HepG2 (cell line): ENCODE measurements around the gene DPM1. TPM values are rescaled to one million over a fixed set of nuclear protein-coding genes. Genes with fewer than 3 reads are reported as not detected.

Experiments
- CBX2 ChIP-seq, 2 experiments: fragments of 200-600 bp in 1 of 2; sonication (generic); formaldehyde crosslinking in 1 of 2; IDR thresholded peaks; 2 replicates each; pipeline versions ENCODE4 v1.7.0 to v1.8.1; 2018 to 2022; ENCODE audit warnings: low read depth in 2 of 2, low read length in 1 of 2, mild to moderate bottlenecking in 1 of 2, missing genetic modification reagents in 1 of 2
- ETV6 ChIP-seq: sonication (generic); formaldehyde crosslinking; conservative IDR thresholded peaks from 2 replicates; pipeline ENCODE4 v1.4.0; 2020; ENCODE audit warnings: missing genetic modification reagents
- GABPB1 ChIP-seq: IDR thresholded peaks from 2 replicates; pipeline ENCODE4 v1.6.1; 2016; ENCODE audit warnings: mild to moderate bottlenecking, missing genetic modification reagents, moderate library complexity, missing compliant biosample characterization
- HIVEP1 ChIP-seq: sonication (generic); formaldehyde crosslinking; IDR thresholded peaks from 2 replicates; pipeline ENCODE4 v1.4.0; 2020; ENCODE audit warnings: mild to moderate bottlenecking, missing genetic modification reagents
- MTF1 ChIP-seq: sonication (generic); formaldehyde crosslinking; IDR thresholded peaks from 2 replicates; pipeline ENCODE4 v1.5.0; 2020; ENCODE audit warnings: missing genetic modification reagents
- PHF20 ChIP-seq: sonication (generic); formaldehyde crosslinking; IDR thresholded peaks from 2 replicates; pipeline ENCODE4 v1.5.0; 2020; ENCODE audit warnings: mild to moderate bottlenecking, missing genetic modification reagents
- POLR2G ChIP-seq: fragments of 200-400 bp; formaldehyde crosslinking; IDR thresholded peaks from 2 replicates; pipeline ENCODE4 v1.6.1; 2018; ENCODE audit warnings: mild to moderate bottlenecking, low read depth, low read length, moderate library complexity
- RAD51 ChIP-seq: fragments of 450-650 bp; IDR thresholded peaks from 2 replicates; pipeline ENCODE4 v1.6.1; 2016; ENCODE audit warnings: borderline replicate concordance
- SIN3B ChIP-seq: fragments of 150-350 bp; IDR thresholded peaks from 2 replicates; pipeline ENCODE4 v1.6.1; 2014; ENCODE audit warnings: low read length
- ZBTB8A ChIP-seq: sonication (generic); formaldehyde crosslinking; IDR thresholded peaks from 2 replicates; pipeline ENCODE4 v1.4.0; 2020; ENCODE audit warnings: mild to moderate bottlenecking, low read depth, missing genetic modification reagents, borderline replicate concordance
- ZNF451 ChIP-seq: sonication (generic); formaldehyde crosslinking; IDR thresholded peaks from 2 replicates; pipeline ENCODE4 v1.5.0; 2020; ENCODE audit warnings: mild to moderate bottlenecking, missing genetic modification reagents
- ZNF589 ChIP-seq: sonication (generic); formaldehyde crosslinking; conservative IDR thresholded peaks from 2 replicates; pipeline ENCODE4 v1.8.0; 2022; ENCODE audit warnings: mild to moderate bottlenecking, moderate library complexity, missing genetic modification reagents
- ZNF782 ChIP-seq: sonication (generic); formaldehyde crosslinking; IDR thresholded peaks from 2 replicates; pipeline ENCODE4 v1.4.0; 2020; ENCODE audit warnings: missing genetic modification reagents, mild to moderate bottlenecking, borderline replicate concordance
- ZSCAN30 ChIP-seq: sonication (generic); formaldehyde crosslinking; IDR thresholded peaks from 2 replicates; pipeline ENCODE4 v1.5.0; 2020; ENCODE audit warnings: mild to moderate bottlenecking, missing genetic modification reagents
- polyA plus RNA-seq, 8 experiments: library from polyadenylated mRNA; depleted of rRNA in 3 of 8; stranded (reverse) in 7 of 8; unstranded in 1 of 8; fragments of >200 nt; fragmentation: Illumina TruSeq in 4 of 8; extraction: Trizol in 4 of 8; gene quantifications; 2 replicates each; pipeline versions ENCODE4 v1.2.1 to v1.2.3, GENCODE V29; 2011 to 2016; ENCODE audit warnings: low read depth in 4 of 8, missing spikeins in 1 of 8, mixed read lengths in 1 of 8; ENCODE audit not compliant: insufficient read depth in 1 of 8
- total RNA-seq, 5 experiments: library from RNA; depleted of rRNA; stranded (reverse); fragments of >200 nt; fragmentation: Illumina TruSeq; extraction: Trizol; gene quantifications; 2 replicates each; pipeline ENCODE4 v1.2.3, GENCODE V29; 2016; ENCODE audit warnings: low read depth in 1 of 5
- TF ChIP-seq, protein P1 (sequence below): sonication (generic); formaldehyde crosslinking; IDR thresholded peaks from 2 replicates; pipeline ENCODE4 v1.8.0; 2023; ENCODE audit warnings: mild to moderate bottlenecking, missing genetic modification reagents
- TF ChIP-seq, protein P2 (sequence below): sonication (generic); formaldehyde crosslinking; IDR thresholded peaks from 2 replicates; pipeline ENCODE4 v1.8.1; 2022; ENCODE audit warnings: mild to moderate bottlenecking, missing genetic modification reagents
- TF ChIP-seq, protein P3 (sequence below): sonication (generic); formaldehyde crosslinking; IDR thresholded peaks from 2 replicates; pipeline ENCODE4 v1.5.1; 2020; ENCODE audit warnings: mild to moderate bottlenecking, missing genetic modification reagents
- TF ChIP-seq, protein P4 (sequence below), 2 experiments: sonication (generic) in 1 of 2; formaldehyde crosslinking in 1 of 2; IDR thresholded peaks; 2 replicates each; pipeline versions ENCODE4 v1.4.0 to v1.6.1; 2016 to 2020; ENCODE audit warnings: borderline replicate concordance in 1 of 2, low read depth in 1 of 2, mild to moderate bottlenecking in 1 of 2, missing genetic modification reagents in 1 of 2

The DPM1 gene
- total and polyA plus RNA-seq, 2 of the 13 experiments (the other 11 are each of a cell fraction or from before 2014, with no cell fraction given): 83.2 to 161 TPM

DNA sequence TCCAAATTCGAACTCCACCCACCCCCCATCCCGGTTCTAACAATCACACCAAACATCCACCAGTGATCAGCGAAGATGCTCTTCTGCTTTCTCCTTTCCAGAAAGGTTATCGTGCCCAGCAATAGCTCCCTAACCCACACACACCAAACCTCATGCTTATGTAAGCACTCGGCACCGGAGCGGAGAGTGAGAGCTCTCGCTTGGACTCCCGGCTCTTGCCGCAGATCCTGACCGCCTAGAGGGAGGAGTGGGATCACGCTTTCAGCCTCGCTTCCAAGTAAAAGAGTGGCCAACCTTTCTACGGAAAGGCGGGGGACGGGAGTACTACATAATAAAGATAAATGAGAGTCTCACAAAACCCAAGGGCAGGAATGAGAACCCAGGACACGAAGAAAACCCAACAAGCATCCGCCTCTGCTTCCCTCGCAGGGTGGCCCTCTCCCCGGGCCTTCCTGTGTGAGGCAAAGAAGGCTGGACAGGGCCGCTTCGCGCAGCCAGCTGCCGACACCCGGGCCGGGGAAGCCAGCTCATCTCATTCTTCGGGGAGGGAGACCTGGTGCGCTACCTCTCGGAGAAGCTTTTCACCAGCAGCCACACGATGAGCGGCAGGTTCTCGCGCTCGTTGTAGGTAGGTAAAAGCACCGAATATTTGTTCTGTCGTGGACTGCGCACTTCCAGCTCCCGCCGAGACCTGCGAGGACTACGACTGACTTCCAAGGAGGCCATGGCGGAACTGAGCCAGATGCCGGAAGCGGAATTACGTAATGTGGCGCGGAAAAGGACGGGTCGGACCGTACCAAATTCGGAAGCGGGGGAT lies at the start of gene DPM1 (continued):
- TF ChIP-seq PHF20 (CRISPR knock-in tag) (peak; percentile 97), ETV6 (peak; percentile 86), POLR2G (peak; percentile 99), MTF1 (CRISPR knock-in tag) (no peak), GABPB1 (CRISPR knock-in tag) (peak; percentile 95), RAD51 (no peak), ZBTB8A (CRISPR knock-in tag) (peak; percentile 59; the same call in 1 of the 2 replicates), CBX2 (IDR thresholded peaks at IDR 0.05; ENCODE audit: low read depth, low read length) (no peak), CBX2 (CRISPR knock-in tag; IDR thresholded peaks at IDR 0.05; ENCODE audit: low read depth) (no peak), ZSCAN30 (0 out of 2 replicates have a peak, but pooled peaks have one; percentile 71), ZNF589 (CRISPR knock-in tag) (no peak), SIN3B (peak; percentile 81), ZNF451 (CRISPR knock-in tag) (no peak), HIVEP1 (CRISPR knock-in tag) (no peak), ZNF782 (CRISPR knock-in tag) (peak; percentile 87; the same call in 1 of the 2 replicates)
- TF ChIP-seq, protein P1, sequence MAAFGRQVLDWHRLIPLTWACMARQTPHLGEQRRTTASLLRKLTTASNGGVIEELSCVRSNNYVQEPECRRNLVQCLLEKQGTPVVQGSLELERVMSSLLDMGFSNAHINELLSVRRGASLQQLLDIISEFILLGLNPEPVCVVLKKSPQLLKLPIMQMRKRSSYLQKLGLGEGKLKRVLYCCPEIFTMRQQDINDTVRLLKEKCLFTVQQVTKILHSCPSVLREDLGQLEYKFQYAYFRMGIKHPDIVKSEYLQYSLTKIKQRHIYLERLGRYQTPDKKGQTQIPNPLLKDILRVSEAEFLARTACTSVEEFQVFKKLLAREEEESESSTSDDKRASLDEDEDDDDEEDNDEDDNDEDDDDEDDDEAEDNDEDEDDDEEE (CRISPR knock-in tag): 0 out of 2 replicates have a peak, but pooled peaks have one; percentile 60
- TF ChIP-seq, protein P2, sequence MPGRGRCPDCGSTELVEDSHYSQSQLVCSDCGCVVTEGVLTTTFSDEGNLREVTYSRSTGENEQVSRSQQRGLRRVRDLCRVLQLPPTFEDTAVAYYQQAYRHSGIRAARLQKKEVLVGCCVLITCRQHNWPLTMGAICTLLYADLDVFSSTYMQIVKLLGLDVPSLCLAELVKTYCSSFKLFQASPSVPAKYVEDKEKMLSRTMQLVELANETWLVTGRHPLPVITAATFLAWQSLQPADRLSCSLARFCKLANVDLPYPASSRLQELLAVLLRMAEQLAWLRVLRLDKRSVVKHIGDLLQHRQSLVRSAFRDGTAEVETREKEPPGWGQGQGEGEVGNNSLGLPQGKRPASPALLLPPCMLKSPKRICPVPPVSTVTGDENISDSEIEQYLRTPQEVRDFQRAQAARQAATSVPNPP: no peak
- TF ChIP-seq, protein P3, sequence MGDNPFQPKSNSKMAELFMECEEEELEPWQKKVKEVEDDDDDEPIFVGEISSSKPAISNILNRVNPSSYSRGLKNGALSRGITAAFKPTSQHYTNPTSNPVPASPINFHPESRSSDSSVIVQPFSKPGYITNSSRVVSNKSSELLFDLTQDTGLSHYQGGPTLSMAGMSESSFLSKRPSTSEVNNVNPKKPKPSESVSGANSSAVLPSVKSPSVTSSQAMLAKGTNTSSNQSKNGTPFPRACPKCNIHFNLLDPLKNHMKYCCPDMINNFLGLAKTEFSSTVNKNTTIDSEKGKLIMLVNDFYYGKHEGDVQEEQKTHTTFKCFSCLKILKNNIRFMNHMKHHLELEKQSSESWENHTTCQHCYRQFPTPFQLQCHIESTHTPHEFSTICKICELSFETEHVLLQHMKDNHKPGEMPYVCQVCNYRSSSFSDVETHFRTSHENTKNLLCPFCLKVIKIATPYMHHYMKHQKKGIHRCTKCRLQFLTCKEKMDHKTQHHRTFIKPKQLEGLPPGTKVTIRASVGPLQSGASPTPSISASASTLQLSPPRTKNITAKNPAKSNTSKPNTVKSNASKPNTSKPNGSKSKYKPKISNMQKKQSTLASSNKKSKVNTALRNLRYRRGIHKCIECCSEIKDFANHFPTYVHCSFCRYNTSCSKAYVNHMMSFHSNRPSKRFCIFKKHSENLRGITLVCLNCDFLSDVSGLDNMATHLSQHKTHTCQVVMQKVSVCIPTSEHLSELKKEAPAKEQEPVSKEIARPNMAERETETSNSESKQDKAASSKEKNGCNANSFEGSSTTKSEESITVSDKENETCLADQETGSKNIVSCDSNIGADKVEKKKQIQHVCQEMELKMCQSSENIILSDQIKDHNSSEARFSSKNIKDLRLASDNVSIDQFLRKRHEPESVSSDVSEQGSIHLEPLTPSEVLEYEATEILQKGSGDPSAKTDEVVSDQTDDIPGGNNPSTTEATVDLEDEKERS (CRISPR knock-in tag): peak; percentile 96; the same call in 1 of the 2 replicates
- TF ChIP-seq, protein P4, sequence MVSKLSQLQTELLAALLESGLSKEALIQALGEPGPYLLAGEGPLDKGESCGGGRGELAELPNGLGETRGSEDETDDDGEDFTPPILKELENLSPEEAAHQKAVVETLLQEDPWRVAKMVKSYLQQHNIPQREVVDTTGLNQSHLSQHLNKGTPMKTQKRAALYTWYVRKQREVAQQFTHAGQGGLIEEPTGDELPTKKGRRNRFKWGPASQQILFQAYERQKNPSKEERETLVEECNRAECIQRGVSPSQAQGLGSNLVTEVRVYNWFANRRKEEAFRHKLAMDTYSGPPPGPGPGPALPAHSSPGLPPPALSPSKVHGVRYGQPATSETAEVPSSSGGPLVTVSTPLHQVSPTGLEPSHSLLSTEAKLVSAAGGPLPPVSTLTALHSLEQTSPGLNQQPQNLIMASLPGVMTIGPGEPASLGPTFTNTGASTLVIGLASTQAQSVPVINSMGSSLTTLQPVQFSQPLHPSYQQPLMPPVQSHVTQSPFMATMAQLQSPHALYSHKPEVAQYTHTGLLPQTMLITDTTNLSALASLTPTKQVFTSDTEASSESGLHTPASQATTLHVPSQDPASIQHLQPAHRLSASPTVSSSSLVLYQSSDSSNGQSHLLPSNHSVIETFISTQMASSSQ (IDR thresholded peaks at IDR 0.05; ENCODE audit: low read depth): no peak
- TF ChIP-seq, protein P4 (CRISPR knock-in tag; IDR thresholded peaks at IDR 0.05; ENCODE audit: borderline replicate concordance): peak; percentile 33; the same call in 1 of the 2 replicates
